Measurements from ENCODE around the gene PTPRM.

The PTPRM gene

GRCh38 chr18:8328126-8328525 is 761.0 kb downstream of the PTPRM start:
- DNase-seq (ENCODE audit: low read depth), result no peak

- no peak for DNase-seq (ENCODE audit: low read depth)
Observed at GRCh38 chr18:8329186-8329771, 762.2 kb downstream of the PTPRM start.

GRCh38 chr18:8330575-8330974 is 763.5 kb downstream of the PTPRM start:
- no peak for DNase-seq (ENCODE audit: low read depth)

- DNase-seq (ENCODE audit: low read depth), result no peak
Observed at GRCh38 chr18:8332286-8332685, 765.2 kb downstream of the PTPRM start.

- no peak for DNase-seq (ENCODE audit: low read depth)
Observed at GRCh38 chr18:8333961-8334360, 766.8 kb downstream of the PTPRM start.

- no peak for DNase-seq (ENCODE audit: low read depth)
Observed at GRCh38 chr18:8337211-8337610, 770.1 kb downstream of the PTPRM start.

GRCh38 chr18:8339210-8339609 is 772.1 kb downstream of the PTPRM start:
- no peak for DNase-seq (ENCODE audit: low read depth)

GRCh38 chr18:8339952-8340351 is 772.8 kb downstream of the PTPRM start:
- DNase-seq (ENCODE audit: low read depth), result no peak

GRCh38 chr18:8341481-8342230 is 774.5 kb downstream of the PTPRM start:
- DNase-seq (ENCODE audit: low read depth), result no peak

GRCh38 chr18:8348051-8348720 is 781.1 kb downstream of the PTPRM start:
- no peak for DNase-seq (ENCODE audit: low read depth)

GRCh38 chr18:8349608-8350323 is 782.6 kb downstream of the PTPRM start:
- DNase-seq (ENCODE audit: low read depth), result no peak

GRCh38 chr18:8350628-8351027 is 783.5 kb downstream of the PTPRM start:
- no peak for DNase-seq (ENCODE audit: low read depth)

GRCh38 chr18:8351161-8351560 is 784.0 kb downstream of the PTPRM start:
- no peak for DNase-seq (ENCODE audit: low read depth)

- DNase-seq (ENCODE audit: low read depth), result no peak
Observed at GRCh38 chr18:8354304-8354703, 787.2 kb downstream of the PTPRM start.

GRCh38 chr18:8356001-8356400 is 788.9 kb downstream of the PTPRM start:
- no peak for DNase-seq (ENCODE audit: low read depth)

GRCh38 chr18:8357320-8357719 is 790.2 kb downstream of the PTPRM start:
- DNase-seq (ENCODE audit: low read depth), result no peak

- DNase-seq (ENCODE audit: low read depth), result no peak
Observed at GRCh38 chr18:8358033-8358765, 791.1 kb downstream of the PTPRM start.

- no peak for DNase-seq (ENCODE audit: low read depth)
Observed at GRCh38 chr18:8359076-8359475, 792.0 kb downstream of the PTPRM start.

GRCh38 chr18:8359481-8359880 is 792.4 kb downstream of the PTPRM start:
- DNase-seq (ENCODE audit: low read depth), result no peak

GRCh38 chr18:8361941-8362471 is 794.9 kb downstream of the PTPRM start:
- no peak for DNase-seq (ENCODE audit: low read depth)

- no peak for DNase-seq (ENCODE audit: low read depth)
Observed at GRCh38 chr18:8362863-8363262, 795.7 kb downstream of the PTPRM start.

GRCh38 chr18:8364385-8364784 is 797.3 kb downstream of the PTPRM start:
- DNase-seq (ENCODE audit: low read depth), result no peak

Measured in stimulated activated CD4-positive, alpha-beta T cell treated with anti-CD3 and anti-CD28 coated beads, Interleukin-2, amount 100 ng/mL, for 4 hours (primary cell).